KMS-11 (cell line): Measurements from ENCODE around the gene STOML3.

Source experiments
- H2AFZ ChIP-seq: fragments of 200-600 bp; sonication (generic); 2 replicates; pipeline ENCODE4 v1.6.1; 2016; ENCODE audit warnings: antibody characterized with exemption, mixed run types, low read depth
- H3K27ac ChIP-seq: fragments of 200-600 bp; sonication (generic); 2 replicates; pipeline ENCODE4 v1.6.1; 2016; ENCODE audit warnings: mild to moderate bottlenecking, mixed run types
- H3K27me3 ChIP-seq: fragments of 200-600 bp; sonication (generic); 2 replicates; pipeline ENCODE4 v1.6.1; 2017; ENCODE audit warnings: mild to moderate bottlenecking, low read depth, mixed run types, moderate library complexity; ENCODE audit not compliant: insufficient read depth
- H3K36me3 ChIP-seq: fragments of 200-600 bp; sonication (generic); 2 replicates; pipeline ENCODE4 v1.6.1; 2017; ENCODE audit warnings: mild to moderate bottlenecking, mixed run types; ENCODE audit not compliant: insufficient read depth
- H3K4me1 ChIP-seq: fragments of 200-600 bp; sonication (generic); 2 replicates; pipeline ENCODE4 v1.6.1; 2016; ENCODE audit warnings: mild to moderate bottlenecking, low read depth, mixed run types; ENCODE audit not compliant: poor library complexity, severe bottlenecking
- H3K4me2 ChIP-seq: fragments of 200-600 bp; sonication (generic); 2 replicates; pipeline ENCODE4 v1.7.0; 2016; ENCODE audit warnings: mild to moderate bottlenecking, mixed run types
- H3K4me3 ChIP-seq: fragments of 200-600 bp; sonication (generic); IDR thresholded peaks from 2 replicates; pipeline ENCODE4 v1.6.1; 2017; ENCODE audit warnings: low read depth, low read length, mixed read lengths; ENCODE audit not compliant: insufficient read depth
- H3K79me2 ChIP-seq: fragments of 200-600 bp; sonication (generic); 2 replicates; pipeline ENCODE4 v1.6.1; 2016; ENCODE audit warnings: low read depth, mixed run types; ENCODE audit not compliant: insufficient read depth
- H3K9ac ChIP-seq: fragments of 200-600 bp; sonication (generic); 2 replicates; pipeline ENCODE4 v1.6.1; 2016; ENCODE audit warnings: mild to moderate bottlenecking, mixed run types
- H4K20me1 ChIP-seq: fragments of 200-600 bp; sonication (generic); 2 replicates; pipeline ENCODE4 v1.6.1; 2016; ENCODE audit warnings: mild to moderate bottlenecking, mixed run types; ENCODE audit not compliant: insufficient read depth
- CTCF ChIP-seq: fragments of 200-600 bp; sonication (generic); conservative IDR thresholded peaks from 2 replicates; pipeline ENCODE4 v1.6.1; 2017; ENCODE audit warnings: low read depth, mild to moderate bottlenecking, antibody characterized with exemption, low read length, moderate library complexity, mixed read lengths

STOML3 gene

GRCh38 chr13:39035204-39035603 is 44.6 kb upstream of the STOML3 start:
- peaks cover 58% of the 10 kb centered on the region for H3K79me2 ChIP-seq
- peak overlapping the region; percentile 78; the same call in 1 of the 2 replicates for H3K9ac ChIP-seq
- H3K4me2 ChIP-seq: peak overlapping the region; percentile 93
- H2AFZ ChIP-seq: no peak overlapping the region
- no peaks in the 10 kb centered on the region for H4K20me1 ChIP-seq
- H3K27me3 ChIP-seq: no peaks in the 10 kb centered on the region
- H3K4me1 ChIP-seq: peaks cover 33% of the 10 kb centered on the region
- TF ChIP-seq CTCF: no peak
- peak overlapping the region; percentile 89; the same call in 1 of the 2 replicates for H3K27ac ChIP-seq
- H3K36me3 ChIP-seq: no peaks in the 10 kb centered on the region
- H3K4me3 ChIP-seq: no peak overlapping the region

- Histone ChIP-seq H3K9ac (no peak overlapping the region), H3K4me2 (peak overlapping the region; percentile 93), H3K27ac (no peak overlapping the region), H4K20me1 (no peaks in the 10 kb centered on the region), H3K27me3 (no peaks in the 10 kb centered on the region), H3K4me3 (no peak overlapping the region), H2AFZ (no peak overlapping the region), H3K79me2 (peaks cover 53% of the 10 kb centered on the region), H3K36me3 (no peaks in the 10 kb centered on the region), H3K4me1 (peaks cover 23% of the 10 kb centered on the region)
- no peak for TF ChIP-seq CTCF
These were observed 43.5 kb upstream of the STOML3 start for GRCh38 chr13:39034085-39034484.

GRCh38 chr13:39032150-39032549 is 41.5 kb upstream of the STOML3 start:
- Histone ChIP-seq H3K4me1 (peaks cover 21% of the 10 kb centered on the region), H4K20me1 (no peaks in the 10 kb centered on the region), H3K36me3 (no peaks in the 10 kb centered on the region), H3K27ac (no peak overlapping the region), H3K4me3 (no peak overlapping the region), H3K27me3 (no peaks in the 10 kb centered on the region), H3K79me2 (peaks cover 50% of the 10 kb centered on the region), H3K9ac (no peak overlapping the region), H2AFZ (no peak overlapping the region), H3K4me2 (no peak overlapping the region)
- TF ChIP-seq CTCF: no peak

GRCh38 chr13:39025433-39025839 is 34.8 kb upstream of the STOML3 start:
- no peak overlapping the region for H2AFZ ChIP-seq
- no peak for TF ChIP-seq CTCF
- no peaks in the 10 kb centered on the region for H4K20me1 ChIP-seq
- no peaks in the 10 kb centered on the region; the same call in 1 of the 2 replicates for H3K79me2 ChIP-seq
- H3K36me3 ChIP-seq: no peaks in the 10 kb centered on the region
- H3K4me3 ChIP-seq: no peak overlapping the region
- no peaks in the 10 kb centered on the region for H3K27me3 ChIP-seq
- H3K4me2 ChIP-seq: no peak overlapping the region
- no peak overlapping the region for H3K9ac ChIP-seq
- H3K27ac ChIP-seq: no peak overlapping the region
- no peaks in the 10 kb centered on the region for H3K4me1 ChIP-seq

GRCh38 chr13:39023761-39024160 is 33.1 kb upstream of the STOML3 start:
- no peaks in the 10 kb centered on the region for H3K36me3 ChIP-seq
- no peak overlapping the region for H2AFZ ChIP-seq
- no peaks in the 10 kb centered on the region for H3K27me3 ChIP-seq
- no peak overlapping the region for H3K27ac ChIP-seq
- no peak for TF ChIP-seq CTCF
- H3K4me2 ChIP-seq: no peak overlapping the region
- H4K20me1 ChIP-seq: no peaks in the 10 kb centered on the region
- peaks cover 16% of the 10 kb centered on the region for H3K4me1 ChIP-seq
- no peak overlapping the region for H3K9ac ChIP-seq
- no peak overlapping the region for H3K4me3 ChIP-seq
- no peaks in the 10 kb centered on the region for H3K79me2 ChIP-seq
